ENCODE data around the gene HPSE2. TPM values are rescaled to one million over a fixed set of nuclear protein-coding genes. Genes with fewer than 3 reads are reported as not detected.

The HPSE2 gene
- total RNA-seq, 1 experiment from 2014 or later: not detected

- Histone ChIP-seq H3K36me3 (ENCODE audit: control insufficient read depth, insufficient read depth, low read length) (no peaks in the 10 kb centered on the region), H3K4me3 (ENCODE audit: low read depth in 2 of 2, low read length in 2 of 2) (no peak overlapping the region), H3K9me3 (ENCODE audit: control insufficient read depth, insufficient read depth, low read depth, low read length) (no peaks in the 10 kb centered on the region), H3K27ac (ENCODE audit: low read length) (no peak overlapping the region), H3K27me3 (ENCODE audit: control insufficient read depth, insufficient read depth, low read length) (peaks cover 7% of the 10 kb centered on the region), H3K4me1 (ENCODE audit: control insufficient read depth, insufficient read depth, low read length) (no peaks in the 10 kb centered on the region)
- POLR2A ChIA-PET: no interaction called here
- TF ChIP-seq CTCF (IDR thresholded peaks at IDR 0.05) (no peak), SIN3A (IDR thresholded peaks at IDR 0.05; ENCODE audit: borderline replicate concordance, insufficient read depth, low read depth, low read length) (no peak), TCF7L2 (IDR thresholded peaks at IDR 0.05; ENCODE audit: low read depth, low read length) (no peak), POLR2AphosphoS5 (IDR thresholded peaks at IDR 0.05; ENCODE audit: low read depth, low read length) (no peak), REST (IDR thresholded peaks at IDR 0.05; ENCODE audit: insufficient read depth in 1 of 2, low read depth in 2 of 2, low read length in 1 of 2) (no peak)
- intact Hi-C loops (cut with micrococcal nuclease; ENCODE audit: unreplicated experiment) (no loop called here), in situ Hi-C loops (cut with HindIII; ENCODE audit: low pct_unique_long_range_greater_than_20kb, low sequenced_read_pairs) (no loop called here)
- BruUV-seq (replicated peaks): no TSS peak
- DNase-seq (ENCODE audit: low read depth, low spot score) (no peak), ATAC-seq (no peak)
- CTCF ChIA-PET: no interaction called here
Observed at GRCh38 chr10:98644466-98644865, 591.2 kb downstream of the HPSE2 start.

- POLR2A ChIA-PET: no interaction called here
- no peaks in the 10 kb centered on the region for H3K4me1 ChIP-seq (ENCODE audit: control insufficient read depth, insufficient read depth, low read length)
- no peaks in the 10 kb centered on the region for H3K9me3 ChIP-seq (ENCODE audit: control insufficient read depth, insufficient read depth, low read depth, low read length)
- intact Hi-C loops (cut with micrococcal nuclease; ENCODE audit: unreplicated experiment) (no loop called here), in situ Hi-C loops (cut with HindIII; ENCODE audit: low pct_unique_long_range_greater_than_20kb, low sequenced_read_pairs) (no loop called here)
- no peaks in the 10 kb centered on the region; the same call in 1 of the 2 replicates for H3K27me3 ChIP-seq (ENCODE audit: control insufficient read depth, insufficient read depth, low read length)
- DNase-seq (ENCODE audit: low read depth, low spot score) (no peak), ATAC-seq (no peak)
- no peak overlapping the region for H3K4me3 ChIP-seq (ENCODE audit: low read depth in 2 of 2, low read length in 2 of 2)
- BruUV-seq (replicated peaks): no TSS peak
- TF ChIP-seq SIN3A (IDR thresholded peaks at IDR 0.05; ENCODE audit: borderline replicate concordance, insufficient read depth, low read depth, low read length): no peak
- TF ChIP-seq POLR2AphosphoS5 (IDR thresholded peaks at IDR 0.05; ENCODE audit: low read depth, low read length): no peak
- no peak for TF ChIP-seq TCF7L2 (IDR thresholded peaks at IDR 0.05; ENCODE audit: low read depth, low read length)
- no peak for TF ChIP-seq REST (IDR thresholded peaks at IDR 0.05; ENCODE audit: insufficient read depth in 1 of 2, low read depth in 2 of 2, low read length in 1 of 2)
- no peak for TF ChIP-seq CTCF (IDR thresholded peaks at IDR 0.05)
- CTCF ChIA-PET: no interaction called here
- H3K36me3 ChIP-seq (ENCODE audit: control insufficient read depth, insufficient read depth, low read length): no peaks in the 10 kb centered on the region
- H3K27ac ChIP-seq (ENCODE audit: low read length): no peak overlapping the region
Observed at GRCh38 chr10:98642281-98642680, 593.4 kb downstream of the HPSE2 start.
